Measurements from ENCODE around the gene RBM47.

The RBM47 gene

GRCh38 chr4:40622913-40623312 is 6.8 kb downstream of the RBM47 start:
- peak; percentile 35 for DNase-seq

- no peak for DNase-seq
Observed at GRCh38 chr4:40621592-40622512, 7.8 kb downstream of the RBM47 start.

GRCh38 chr4:40621229-40621591 is 8.5 kb downstream of the RBM47 start:
- DNase-seq: peak; percentile 26

GRCh38 chr4:40619600-40619999 is 10.1 kb downstream of the RBM47 start:
- no peak for DNase-seq

GRCh38 chr4:40617872-40618271 is 11.8 kb downstream of the RBM47 start:
- DNase-seq: no peak

- DNase-seq: no peak
Observed at GRCh38 chr4:40614031-40614430, 15.6 kb downstream of the RBM47 start.

GRCh38 chr4:40613456-40613855 is 16.2 kb downstream of the RBM47 start:
- no peak for DNase-seq

GRCh38 chr4:40612831-40613230 is 16.8 kb downstream of the RBM47 start:
- no peak for DNase-seq

- no peak for DNase-seq
Observed at GRCh38 chr4:40612283-40612682, 17.4 kb downstream of the RBM47 start.

- no peak for DNase-seq
Observed at GRCh38 chr4:40608628-40609027, 21.0 kb downstream of the RBM47 start.

- no peak for DNase-seq
Observed at GRCh38 chr4:40607221-40607620, 22.4 kb downstream of the RBM47 start.

GRCh38 chr4:40606239-40606767 is 23.4 kb downstream of the RBM47 start:
- DNase-seq: no peak

GRCh38 chr4:40603281-40603680 is 26.4 kb downstream of the RBM47 start:
- no peak for DNase-seq

GRCh38 chr4:40601641-40602040 is 28.0 kb downstream of the RBM47 start:
- DNase-seq: no peak

- DNase-seq: no peak
Observed at GRCh38 chr4:40600850-40601249, 28.8 kb downstream of the RBM47 start.

- DNase-seq: no peak
Observed at GRCh38 chr4:40599431-40599830, 30.2 kb downstream of the RBM47 start.

GRCh38 chr4:40596522-40596921 is 33.1 kb downstream of the RBM47 start:
- no peak for DNase-seq

- no peak for DNase-seq
Observed at GRCh38 chr4:40595981-40596380, 33.7 kb downstream of the RBM47 start.

GRCh38 chr4:40594261-40595178 is 35.1 kb downstream of the RBM47 start:
- DNase-seq: no peak

- DNase-seq: no peak
Observed at GRCh38 chr4:40592034-40592433, 37.6 kb downstream of the RBM47 start.

GRCh38 chr4:40587826-40588225 is 41.8 kb downstream of the RBM47 start:
- DNase-seq: no peak

GRCh38 chr4:40587351-40587750 is 42.3 kb downstream of the RBM47 start:
- no peak for DNase-seq

GRCh38 chr4:40586729-40587128 is 42.9 kb downstream of the RBM47 start:
- no peak for DNase-seq

- no peak for DNase-seq
Observed at GRCh38 chr4:40586034-40586433, 43.6 kb downstream of the RBM47 start.

Measured in NCI-H1092 treated with DMSO at 0.1 percent for 48 hours (cell line).